ENCODE measurements around the gene DAW1. TPM values are rescaled to one million over a fixed set of nuclear protein-coding genes. Genes with fewer than 3 reads are reported as not detected.
A peak's percentile ranks its signal among the peaks of the same experiment; 100 is the strongest.

The DAW1 gene
- total RNA-seq, 2 experiments from 2014 or later: not detected

GRCh38 chr2:227939271-227940027 is 68.0 kb downstream of the DAW1 start:
- TF ChIP-seq CTCF (IDR thresholded peaks at IDR 0.05): peak; percentile 28
- DNase-seq: peak; percentile 7
- no peak for ATAC-seq
- Mint-ChIP-seq H3K4me3 (no peak overlapping the region), H3K27me3 (peaks cover 1% of the 10 kb centered on the region), H3K9me3 (no peaks in the 10 kb centered on the region), H3K27ac (no peak overlapping the region), H3K4me1 (ENCODE audit: low read depth) (no peaks in the 10 kb centered on the region), H3K36me3 (ENCODE audit: low read depth) (no peaks in the 10 kb centered on the region)
- intact Hi-C loops (cut with micrococcal nuclease): no loop called here
- POLR2A ChIA-PET: no interaction called here
- CTCF ChIA-PET: interaction anchor here (0.9 kb wide), 1 partner anchor 49 kb away, joined by 3 read pairs; no protein-coding TSS in a partner anchor

- ATAC-seq (no peak), DNase-seq (no peak)
- Mint-ChIP-seq H3K9me3 (no peaks in the 10 kb centered on the region), H3K27me3 (peaks cover 1% of the 10 kb centered on the region), H3K36me3 (ENCODE audit: low read depth) (no peaks in the 10 kb centered on the region), H3K4me3 (no peak overlapping the region), H3K27ac (no peak overlapping the region), H3K4me1 (ENCODE audit: low read depth) (no peaks in the 10 kb centered on the region)
- ChIA-PET CTCF (no interaction called here), POLR2A (no interaction called here)
- TF ChIP-seq CTCF (IDR thresholded peaks at IDR 0.05): no peak
- intact Hi-C loops (cut with micrococcal nuclease): no loop called here
These were observed 70.6 kb downstream of the DAW1 start for GRCh38 chr2:227942021-227942420.

DNA sequence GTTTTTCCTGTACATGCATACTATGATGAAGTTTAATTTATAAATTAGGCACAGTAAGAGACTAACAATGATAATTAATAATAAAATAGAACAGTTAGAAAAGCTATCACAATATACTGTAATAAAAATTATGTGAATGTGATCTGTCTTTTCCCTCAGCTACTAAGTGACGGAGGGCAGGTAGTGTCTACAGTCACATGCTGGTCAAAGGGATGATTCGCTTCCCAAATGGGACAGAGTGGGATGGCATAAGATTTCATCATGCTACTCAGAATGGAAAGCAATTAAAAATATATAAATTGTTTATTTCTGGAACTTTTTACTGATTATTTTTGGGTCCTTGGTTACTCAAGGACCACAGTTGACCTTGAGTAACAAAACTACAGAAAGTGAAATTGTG is 71.5 kb downstream of the DAW1 start:
- no peak for TF ChIP-seq CTCF (IDR thresholded peaks at IDR 0.05)
- Mint-ChIP-seq H3K27me3 (peaks cover 1% of the 10 kb centered on the region), H3K9me3 (no peaks in the 10 kb centered on the region), H3K36me3 (ENCODE audit: low read depth) (no peaks in the 10 kb centered on the region), H3K4me1 (ENCODE audit: low read depth) (no peaks in the 10 kb centered on the region), H3K27ac (no peak overlapping the region), H3K4me3 (no peak overlapping the region)
- DNase-seq (no peak), ATAC-seq (no peak)
- intact Hi-C loops (cut with micrococcal nuclease): no loop called here
- ChIA-PET POLR2A (no interaction called here), CTCF (no interaction called here)

DNA sequence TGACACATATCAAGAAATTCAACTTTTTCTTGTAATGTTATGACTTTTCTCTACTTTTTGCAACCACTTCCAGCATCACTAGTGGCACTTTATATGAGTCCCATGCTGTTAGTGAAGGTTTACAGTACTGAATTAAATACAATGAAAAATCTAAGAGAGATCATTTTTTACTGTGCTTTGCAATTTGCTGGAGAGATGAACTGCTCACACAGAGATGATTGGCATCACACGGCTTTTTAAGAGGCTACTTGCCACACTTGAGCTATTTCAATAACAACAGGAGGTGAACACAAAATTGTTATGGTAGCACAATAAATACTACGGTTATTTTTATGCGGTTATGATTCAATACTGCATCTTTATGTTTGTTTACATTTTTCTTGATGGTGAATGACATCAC is 88.9 kb downstream of the DAW1 start:
- Mint-ChIP-seq H3K4me1 (ENCODE audit: low read depth) (no peaks in the 10 kb centered on the region), H3K36me3 (ENCODE audit: low read depth) (no peaks in the 10 kb centered on the region), H3K27me3 (no peaks in the 10 kb centered on the region), H3K9me3 (peaks cover 2% of the 10 kb centered on the region), H3K4me3 (no peak overlapping the region), H3K27ac (no peak overlapping the region)
- DNase-seq: no peak
- POLR2A ChIA-PET: no interaction called here
- intact Hi-C loops (cut with micrococcal nuclease): no loop called here
- CTCF ChIA-PET: no interaction called here
- TF ChIP-seq CTCF (IDR thresholded peaks at IDR 0.05): no peak
- ATAC-seq: no peak

- Mint-ChIP-seq H3K4me1 (ENCODE audit: low read depth) (no peaks in the 10 kb centered on the region), H3K9me3 (no peaks in the 10 kb centered on the region), H3K4me3 (no peak overlapping the region), H3K27ac (no peak overlapping the region), H3K27me3 (no peaks in the 10 kb centered on the region), H3K36me3 (ENCODE audit: low read depth) (no peaks in the 10 kb centered on the region)
- ChIA-PET CTCF (no interaction called here), POLR2A (no interaction called here)
- DNase-seq (no peak), ATAC-seq (no peak)
- TF ChIP-seq CTCF (IDR thresholded peaks at IDR 0.05): no peak
- intact Hi-C loops (cut with micrococcal nuclease): no loop called here
These were observed 100.3 kb downstream of the DAW1 start for GRCh38 chr2:227971619-227972230.
